GM18498 (cell line): ENCODE data around the gene ARHGEF17.

Experiments
- ATAC-seq: cut with Tn5 transposase; IDR thresholded peaks from one replicate; pipeline ENCODE4 v1.9.1; 2021; ENCODE audit warnings: mild to moderate bottlenecking, moderate library complexity; ENCODE audit not compliant: unreplicated experiment

Gene ARHGEF17

DNA sequence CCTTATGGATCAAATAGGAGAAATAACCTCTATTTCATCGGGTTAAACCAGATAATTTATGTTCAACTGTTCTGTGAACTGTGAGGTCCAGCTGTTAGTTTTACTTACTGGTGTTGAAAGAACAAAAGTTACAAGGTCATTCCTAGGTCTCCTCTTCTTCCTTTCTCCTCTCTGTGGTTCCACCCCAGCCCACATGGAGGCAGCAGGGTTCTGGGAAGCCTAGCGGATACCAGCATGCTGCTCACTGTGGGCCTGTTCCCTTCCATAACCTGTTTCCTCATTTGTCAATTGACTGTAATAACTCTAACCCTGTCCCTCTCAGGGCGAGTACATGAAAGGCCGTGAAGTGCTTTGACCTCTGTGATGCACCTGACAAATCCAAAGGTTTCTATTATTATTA lies 96.0 kb downstream of the ARHGEF17 start:
- no peak for ATAC-seq

DNA sequence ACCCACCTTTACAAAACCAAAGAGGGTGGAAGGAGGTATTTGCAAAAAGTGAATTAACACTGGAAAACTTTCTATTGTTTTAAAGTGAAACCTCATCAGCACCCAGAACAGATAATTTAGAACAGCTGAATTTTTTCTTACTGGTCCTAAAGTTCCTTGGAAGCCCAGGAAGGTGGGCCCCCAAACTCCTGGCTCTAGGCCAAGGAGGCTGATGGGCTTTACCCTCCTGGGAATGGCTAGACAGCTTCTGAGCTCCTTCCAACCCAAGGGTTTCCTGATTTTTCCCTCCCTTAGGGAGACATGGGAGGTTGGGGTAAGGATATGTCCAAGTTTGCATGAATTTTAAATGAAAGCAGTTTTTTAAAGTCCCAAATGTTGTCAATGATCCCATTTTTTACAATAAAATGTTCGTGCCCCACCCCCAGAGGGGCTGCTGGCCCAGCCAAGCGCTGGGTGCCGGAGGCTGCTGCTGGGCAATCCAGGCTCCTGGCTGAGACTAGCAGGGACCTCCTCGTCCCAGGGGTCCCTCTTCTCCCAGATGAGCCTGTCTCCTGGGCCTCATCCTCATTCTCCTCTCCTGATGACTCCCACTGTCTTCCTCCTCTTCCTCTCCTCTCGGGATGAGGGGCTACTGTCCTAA lies 96.5 kb downstream of the ARHGEF17 start:
- ATAC-seq, result no peak

DNA sequence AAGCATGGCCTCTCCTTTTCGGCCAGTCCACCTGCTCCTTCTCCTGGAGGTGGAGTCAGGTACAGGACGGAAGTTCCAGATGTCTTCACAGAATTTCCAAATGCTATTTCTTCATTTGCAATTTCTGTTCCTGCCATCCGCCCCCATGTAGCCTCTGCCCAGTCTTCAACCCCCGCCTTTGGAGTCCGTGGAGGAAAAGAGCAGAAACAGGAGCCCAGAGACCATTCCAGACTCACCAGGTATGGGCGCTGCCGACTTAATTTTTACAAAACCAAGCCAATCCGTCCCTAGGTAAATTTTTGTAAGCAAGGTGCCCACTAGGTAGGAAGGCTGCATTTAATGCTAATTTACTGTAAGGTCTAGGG lies 97.1 kb downstream of the ARHGEF17 start:
- ATAC-seq, result no peak

DNA sequence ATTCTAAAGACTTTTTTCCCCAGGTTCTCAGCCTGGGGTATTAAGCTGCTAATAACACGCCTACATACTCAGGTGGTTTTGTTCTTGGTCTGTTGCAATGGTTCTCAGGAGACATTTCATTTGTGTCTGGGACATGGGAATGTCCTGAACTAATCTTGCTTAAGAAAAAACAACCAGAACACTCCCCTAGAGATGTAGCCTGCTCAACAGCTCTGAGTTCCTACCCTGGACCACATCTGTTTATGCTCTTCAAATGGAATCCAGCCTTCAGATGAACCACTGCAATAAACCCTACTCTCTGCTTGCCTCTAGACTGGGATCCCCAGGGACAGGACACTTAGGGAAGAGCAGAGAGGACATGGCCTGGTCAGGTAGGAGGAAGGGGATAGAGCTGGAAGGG lies 98.1 kb downstream of the ARHGEF17 start:
- ATAC-seq, result no peak

DNA sequence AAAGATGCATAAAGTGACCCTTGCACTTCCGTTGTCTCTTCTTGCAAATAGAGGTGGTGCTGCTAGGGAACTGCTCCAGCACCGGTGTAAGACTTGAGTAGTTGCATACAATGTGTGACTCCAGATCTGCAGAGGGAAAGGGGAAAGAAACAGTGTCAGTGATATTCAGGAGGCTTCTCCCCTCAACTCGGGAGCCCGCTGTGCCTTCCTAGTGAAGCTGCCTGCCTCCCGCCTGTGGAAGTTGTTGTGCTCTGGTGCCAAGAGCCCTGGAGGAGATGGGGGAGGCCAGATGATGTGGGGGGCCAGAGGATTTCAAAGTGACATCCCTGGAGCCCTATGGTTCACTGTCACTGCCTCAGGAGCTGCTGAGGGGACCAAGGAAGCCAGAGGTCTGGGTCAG lies 98.5 kb downstream of the ARHGEF17 start:
- no peak for ATAC-seq

DNA sequence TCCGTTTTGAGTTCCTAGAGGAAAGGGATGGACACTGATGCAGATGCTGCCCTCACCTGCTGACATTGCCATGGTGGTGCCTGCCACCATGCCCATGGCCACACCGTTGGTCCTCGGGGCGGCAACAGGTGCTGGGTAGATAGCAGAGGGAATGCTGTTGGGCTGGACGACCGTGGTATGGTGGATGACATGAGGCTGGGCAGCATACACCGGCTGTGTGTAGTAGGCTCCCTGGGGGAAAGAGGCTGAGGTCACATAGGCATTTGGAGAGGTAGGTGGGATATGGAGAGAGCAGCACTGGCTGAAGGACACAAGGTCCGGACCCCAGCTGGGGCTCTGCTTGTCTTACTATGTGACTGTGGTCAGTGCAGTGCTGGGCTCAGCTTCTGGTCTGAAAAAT lies 101.4 kb downstream of the ARHGEF17 start:
- no peak for ATAC-seq

DNA sequence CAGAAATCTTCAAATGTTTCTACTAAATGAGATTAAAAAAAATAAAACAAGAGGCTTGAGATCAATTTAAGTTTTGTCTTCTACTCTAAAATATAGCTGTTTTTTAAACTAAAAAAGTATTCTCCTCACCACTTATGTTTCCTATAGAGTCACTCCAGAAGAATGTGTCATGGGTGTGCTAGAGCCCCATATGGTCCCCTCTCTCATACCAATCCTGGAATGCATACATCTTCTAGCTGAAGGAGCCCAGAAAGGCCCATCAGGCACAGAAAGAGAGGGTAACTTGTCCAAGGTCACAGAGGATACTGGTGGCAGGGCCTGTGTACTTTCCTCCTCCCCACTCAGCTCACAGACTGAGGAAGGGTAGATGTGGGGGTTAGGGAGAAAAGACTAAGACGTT lies 102.6 kb downstream of the ARHGEF17 start:
- no peak for ATAC-seq

DNA sequence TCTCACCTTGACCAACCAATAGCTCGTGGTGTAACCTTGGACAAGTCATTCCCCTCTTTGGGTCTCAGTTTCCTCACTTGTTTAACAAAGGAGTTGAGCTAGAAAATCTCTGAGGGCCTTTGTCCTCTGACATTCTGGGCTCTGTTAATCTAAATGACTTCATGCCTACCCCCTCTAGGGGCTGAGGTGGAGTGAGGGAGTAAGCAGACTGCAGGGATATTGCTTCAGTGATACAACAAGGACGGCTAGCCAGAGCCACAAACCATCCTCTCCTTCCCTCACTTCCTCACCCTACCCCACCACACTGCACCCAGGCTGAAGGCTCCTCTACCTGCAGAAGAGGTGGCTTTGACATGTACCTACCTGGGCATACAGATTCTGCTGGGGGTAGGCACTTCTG lies 103.0 kb downstream of the ARHGEF17 start:
- no peak for ATAC-seq

DNA sequence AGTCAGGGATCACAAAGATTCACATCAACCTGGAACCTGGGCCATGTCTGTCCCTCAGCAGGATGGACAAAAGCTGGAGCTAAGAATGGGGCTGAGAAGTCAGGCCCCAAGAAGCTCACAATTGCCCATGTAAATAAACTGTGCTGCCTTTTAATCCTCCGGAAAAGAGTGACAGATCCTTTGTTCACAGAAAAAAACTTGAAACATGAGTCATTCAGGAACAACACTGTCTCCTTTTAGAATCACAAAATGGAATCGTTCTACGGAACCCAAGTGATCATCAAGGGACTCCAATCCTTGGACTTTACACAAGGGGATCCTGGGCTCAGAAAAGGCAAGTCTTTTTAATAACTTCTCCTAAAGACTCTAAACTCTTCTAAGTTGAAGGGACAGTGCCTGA lies 104.2 kb downstream of the ARHGEF17 start:
- no peak for ATAC-seq

DNA sequence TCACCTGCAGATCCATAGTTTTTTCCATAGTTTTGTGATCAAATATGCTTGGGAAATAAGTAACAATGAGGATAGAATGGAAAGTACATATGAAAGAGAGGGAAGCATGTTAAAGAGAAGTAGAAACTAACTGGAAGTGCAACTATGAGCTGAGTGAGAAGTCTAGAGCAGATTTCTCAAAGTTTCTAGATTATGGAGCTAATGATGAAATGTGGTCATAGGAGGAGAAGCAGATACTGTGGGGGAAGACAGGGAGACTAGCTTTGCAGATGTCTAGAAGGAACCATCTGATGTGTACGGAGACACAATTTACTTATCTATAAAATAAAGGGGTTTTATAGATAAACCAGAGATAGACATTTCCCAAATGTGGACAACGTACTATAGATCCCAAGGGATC lies 105.2 kb downstream of the ARHGEF17 start:
- ATAC-seq, result no peak

DNA sequence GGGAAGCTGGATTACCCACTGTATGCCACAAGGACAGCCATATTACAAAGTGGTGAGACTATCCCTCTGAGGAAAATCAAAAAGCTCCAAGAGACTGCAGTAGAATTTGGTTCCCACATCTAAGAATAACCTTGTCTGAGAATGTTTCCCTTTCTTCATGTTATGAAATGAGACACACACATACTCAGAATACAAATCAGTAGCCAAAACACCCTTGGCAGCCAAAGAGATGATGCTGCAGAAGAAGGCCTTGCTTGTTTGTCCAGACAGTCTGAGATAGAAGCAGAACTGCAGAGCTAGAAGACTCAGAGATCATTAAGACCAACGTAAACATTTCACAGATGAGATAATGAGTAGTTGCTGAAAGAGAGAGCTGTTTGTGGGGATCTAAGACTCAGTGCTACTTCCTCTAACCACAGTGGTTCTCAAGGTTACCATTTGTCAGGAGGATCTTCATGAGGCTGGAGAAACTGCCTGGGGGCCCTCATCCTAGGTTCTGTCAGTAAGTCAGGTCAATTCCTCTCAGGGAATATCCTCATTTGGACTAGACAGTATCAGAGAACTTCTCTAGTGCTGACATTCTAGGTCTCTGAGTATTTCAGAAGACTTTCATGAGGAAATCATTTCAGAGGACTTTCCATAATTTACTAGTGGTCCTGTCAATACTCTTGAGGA lies 107.0 kb downstream of the ARHGEF17 start:
- no peak for ATAC-seq

DNA sequence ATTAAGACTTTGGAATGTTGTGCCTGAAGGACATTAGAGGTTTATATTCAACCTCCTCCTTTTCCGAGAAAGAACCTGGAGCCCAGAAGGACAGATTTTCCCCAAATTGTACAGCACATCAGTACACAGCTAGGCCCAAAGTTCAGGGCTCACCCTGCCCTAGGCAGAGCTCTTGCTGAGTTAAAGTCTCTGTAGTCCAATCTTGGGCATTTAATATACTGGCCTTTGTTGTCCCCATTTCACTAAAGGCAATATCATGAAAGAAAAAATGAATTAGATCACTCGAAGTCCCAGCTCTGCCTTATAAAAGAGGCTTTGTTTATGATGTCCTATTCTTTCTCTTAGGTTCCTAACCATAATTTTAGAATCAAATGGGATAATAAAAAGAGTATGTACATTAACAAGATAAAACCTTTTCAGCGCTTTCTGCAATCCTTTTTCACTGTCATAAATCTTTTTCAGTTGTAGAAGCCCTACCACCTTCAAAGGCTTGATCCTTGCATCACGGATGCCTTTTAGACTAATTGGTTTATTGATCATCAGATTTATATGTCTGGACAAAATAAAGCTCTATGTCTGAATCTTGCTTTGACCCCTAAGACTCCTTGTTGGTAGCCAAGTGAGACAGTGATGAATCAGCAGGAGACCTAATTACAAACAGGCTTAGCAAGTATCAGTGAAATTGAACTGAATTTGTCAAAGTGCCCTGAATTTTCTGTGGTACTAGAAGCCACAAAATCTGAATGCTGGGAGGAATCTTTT lies 108.0 kb downstream of the ARHGEF17 start:
- no peak for ATAC-seq

DNA sequence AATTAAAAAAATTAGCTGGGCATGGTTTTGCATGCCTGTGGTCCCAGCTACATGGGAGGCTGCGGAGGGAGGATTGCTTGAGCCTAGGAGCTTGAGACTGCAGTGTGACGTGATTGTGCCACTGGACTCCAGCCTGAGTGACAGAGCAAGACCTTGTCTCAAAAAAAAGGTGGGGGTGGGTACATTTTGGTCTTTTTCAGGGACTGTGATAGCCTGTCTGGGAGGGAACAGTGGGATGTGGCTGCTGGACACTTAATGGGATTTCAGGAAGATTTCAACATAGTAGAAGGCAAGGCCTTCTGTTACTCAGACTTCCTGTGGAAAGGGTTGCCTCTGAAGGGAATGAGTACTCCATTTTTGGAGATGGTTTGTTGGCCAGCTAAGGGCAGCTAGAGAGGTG lies 108.7 kb downstream of the ARHGEF17 start:
- ATAC-seq, result no peak
